ENCODE data around the gene TRIM62.

DNA sequence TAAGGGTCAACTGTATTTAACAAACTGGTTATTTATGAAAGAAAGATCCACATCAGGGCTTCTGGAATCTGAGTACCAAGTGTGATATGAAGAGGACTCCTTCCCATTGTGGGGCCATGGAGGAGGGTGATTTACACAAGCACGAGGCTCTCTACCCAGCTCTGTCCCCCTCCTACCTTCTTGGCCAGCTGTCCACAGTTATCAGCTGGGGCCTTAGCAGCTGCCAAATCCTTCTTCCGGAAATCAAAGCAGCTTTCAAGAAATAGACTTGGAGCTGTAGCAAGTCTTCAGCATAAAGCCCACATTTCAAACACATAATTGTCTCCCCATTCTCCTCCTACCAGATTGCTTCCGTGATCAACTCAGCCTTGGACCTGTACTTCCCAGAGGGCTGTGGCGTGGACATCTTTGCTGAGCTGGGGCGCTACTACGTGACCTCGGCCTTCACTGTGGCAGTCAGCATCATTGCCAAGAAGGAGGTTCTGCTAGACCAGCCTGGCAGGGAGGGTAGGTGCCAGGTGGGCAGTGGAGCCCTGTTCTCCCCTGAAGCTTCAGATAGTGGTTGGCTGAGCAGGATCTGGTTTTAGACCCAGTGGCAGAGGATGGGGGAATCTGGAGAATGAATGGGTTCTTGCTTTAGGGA is 85.4 kb downstream of the TRIM62 start:
- TF ChIP-seq, protein P1, sequence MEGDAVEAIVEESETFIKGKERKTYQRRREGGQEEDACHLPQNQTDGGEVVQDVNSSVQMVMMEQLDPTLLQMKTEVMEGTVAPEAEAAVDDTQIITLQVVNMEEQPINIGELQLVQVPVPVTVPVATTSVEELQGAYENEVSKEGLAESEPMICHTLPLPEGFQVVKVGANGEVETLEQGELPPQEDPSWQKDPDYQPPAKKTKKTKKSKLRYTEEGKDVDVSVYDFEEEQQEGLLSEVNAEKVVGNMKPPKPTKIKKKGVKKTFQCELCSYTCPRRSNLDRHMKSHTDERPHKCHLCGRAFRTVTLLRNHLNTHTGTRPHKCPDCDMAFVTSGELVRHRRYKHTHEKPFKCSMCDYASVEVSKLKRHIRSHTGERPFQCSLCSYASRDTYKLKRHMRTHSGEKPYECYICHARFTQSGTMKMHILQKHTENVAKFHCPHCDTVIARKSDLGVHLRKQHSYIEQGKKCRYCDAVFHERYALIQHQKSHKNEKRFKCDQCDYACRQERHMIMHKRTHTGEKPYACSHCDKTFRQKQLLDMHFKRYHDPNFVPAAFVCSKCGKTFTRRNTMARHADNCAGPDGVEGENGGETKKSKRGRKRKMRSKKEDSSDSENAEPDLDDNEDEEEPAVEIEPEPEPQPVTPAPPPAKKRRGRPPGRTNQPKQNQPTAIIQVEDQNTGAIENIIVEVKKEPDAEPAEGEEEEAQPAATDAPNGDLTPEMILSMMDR (IDR thresholded peaks at IDR 0.05; ENCODE audit: insufficient read depth, low read length, poor library complexity, severe bottlenecking), result no peak
- no peak for TF ChIP-seq EZH2phosphoT487 (conservative IDR thresholded peaks at IDR 0.05; ENCODE audit: low read length)
